ENCODE measurements around the gene TMTC2.
A peak's percentile ranks its signal among the peaks of the same experiment; 100 is the strongest.

The TMTC2 gene

GRCh38 chr12:82883394-82884355 lies 197.0 kb downstream of the TMTC2 start:
- no peak for DNase-seq (ENCODE audit: low spot score)

GRCh38 chr12:82886671-82887340 lies 200.1 kb downstream of the TMTC2 start:
- no peak for DNase-seq (ENCODE audit: low spot score)

GRCh38 chr12:82893896-82894295 lies 207.2 kb downstream of the TMTC2 start:
- DNase-seq (ENCODE audit: low spot score): no peak

GRCh38 chr12:82896277-82896676 lies 209.6 kb downstream of the TMTC2 start:
- no peak for DNase-seq (ENCODE audit: low spot score)

GRCh38 chr12:82896979-82897378 lies 210.3 kb downstream of the TMTC2 start:
- peak; percentile 59 for DNase-seq (ENCODE audit: low spot score)

GRCh38 chr12:82898441-82898840 lies 211.7 kb downstream of the TMTC2 start:
- DNase-seq (ENCODE audit: low spot score): no peak

- DNase-seq (ENCODE audit: low spot score): peak; percentile 47
Measured at GRCh38 chr12:82904219-82904790, 217.6 kb downstream of the TMTC2 start.

GRCh38 chr12:82910246-82910893 lies 223.7 kb downstream of the TMTC2 start:
- DNase-seq (ENCODE audit: low spot score): no peak

- DNase-seq (ENCODE audit: low spot score): no peak
Measured at GRCh38 chr12:82912406-82912805, 225.7 kb downstream of the TMTC2 start.

GRCh38 chr12:82919388-82920054 lies 232.8 kb downstream of the TMTC2 start:
- no peak for DNase-seq (ENCODE audit: low spot score)

- DNase-seq (ENCODE audit: low spot score): no peak
Measured at GRCh38 chr12:82923935-82924334, 237.2 kb downstream of the TMTC2 start.

GRCh38 chr12:82926630-82927029 lies 239.9 kb downstream of the TMTC2 start:
- DNase-seq (ENCODE audit: low spot score): no peak

- DNase-seq (ENCODE audit: low spot score): no peak
Measured at GRCh38 chr12:82930301-82930700, 243.6 kb downstream of the TMTC2 start.

GRCh38 chr12:82931349-82932116 lies 244.8 kb downstream of the TMTC2 start:
- no peak for DNase-seq (ENCODE audit: low spot score)

- no peak for DNase-seq (ENCODE audit: low spot score)
Measured at GRCh38 chr12:82937151-82937550, 250.4 kb downstream of the TMTC2 start.

GRCh38 chr12:82942521-82942920 lies 255.8 kb downstream of the TMTC2 start:
- DNase-seq (ENCODE audit: low spot score): no peak

- peak; percentile 8 for DNase-seq (ENCODE audit: low spot score)
Measured at GRCh38 chr12:82942991-82943401, 256.3 kb downstream of the TMTC2 start.

- no peak for DNase-seq (ENCODE audit: low spot score)
Measured at GRCh38 chr12:82948491-82948890, 261.8 kb downstream of the TMTC2 start.

GRCh38 chr12:82950356-82950755 lies 263.6 kb downstream of the TMTC2 start:
- no peak for DNase-seq (ENCODE audit: low spot score)

- no peak for DNase-seq (ENCODE audit: low spot score)
Measured at GRCh38 chr12:82952946-82953345, 266.2 kb downstream of the TMTC2 start.

- no peak for DNase-seq (ENCODE audit: low spot score)
Measured at GRCh38 chr12:82953397-82953796, 266.7 kb downstream of the TMTC2 start.

Measured in RKO (cell line).